Epithelial cell of alveolus of lung (primary cell): ENCODE results near the gene STOML2. TPM values are rescaled to one million over a fixed set of nuclear protein-coding genes. Genes with fewer than 3 reads are reported as not detected.

Experiments used
- total RNA-seq: library from RNA; depleted of rRNA; stranded (reverse); fragments of >200 nt; gene quantifications from 2 replicates; pipeline ENCODE4 v1.2.1, GENCODE V29; 2015

STOML2 gene
- 168 and 195 TPM in 2 replicates for total RNA-seq

GRCh38 chr9:35102769-35103659 lies at the start of gene STOML2:
STOML2 (minus strand) TSS chr9:35103131; CDS start chr9:35103094, 37 bp downstream.

GRCh38 chr9:35115680-35116538 lies 13.0 kb upstream of the STOML2 start, which contains the start of gene ATOSB:
ATOSB (minus strand) TSS chr9:35115862; CDS start chr9:35108274, 7,588 bp downstream.

GRCh38 chr9:35096035-35096849 lies 6.7 kb downstream of the STOML2 start, which contains the start of gene PIGO:
PIGO (minus strand) TSS chr9:35096591; CDS start chr9:35095565, 1,026 bp downstream.

GRCh38 chr9:35079426-35080341 lies 23.2 kb downstream of the STOML2 start, which contains the start of gene FANCG:
FANCG (minus strand) TSS chr9:35079942; CDS start chr9:35079524, 418 bp downstream.

GRCh38 chr9:35072461-35073278 lies 30.3 kb downstream of the STOML2 start, which contains the start of gene VCP:
VCP (minus strand) TSS chr9:35072625; CDS start chr9:35072353, 272 bp downstream.

Other genes with a start within 250 kb of the STOML2 start
- 0.40 TPM in 1 of 2 replicates, not detected in the other for gene PHF24, start 144.8 kb downstream of the STOML2 start, total RNA-seq
- 14.5 and 23.1 TPM in 2 replicates for gene DNAJB5, start 113.4 kb downstream of the STOML2 start, total RNA-seq
- gene VCP, start 30.5 kb downstream of the STOML2 start, total RNA-seq, result 137 and 313 TPM in 2 replicates
- gene FANCG, start 23.2 kb downstream of the STOML2 start, total RNA-seq, result 18.2 and 22.6 TPM in 2 replicates
- gene PIGO, start 6.5 kb downstream of the STOML2 start, total RNA-seq, result 19.3 and 24.2 TPM in 2 replicates
- gene ATOSB, start 12.7 kb upstream of the STOML2 start, total RNA-seq, result 19.8 and 25.6 TPM in 2 replicates
- 8.0 and 10.7 TPM in 2 replicates for gene UNC13B, start 58.9 kb upstream of the STOML2 start, total RNA-seq